Muscle layer of duodenum (tissue), 2 donors: ENCODE results near the gene LCA5L.

ENCODE experiments used
- H3K27ac ChIP-seq: one replicate; pipeline ENCODE4 v1.7.0; 2013; ENCODE audit warnings: mild to moderate bottlenecking, low read length
- H3K27me3 ChIP-seq: one replicate; pipeline ENCODE4 v1.7.0; 2013; ENCODE audit warnings: low read depth, mild to moderate bottlenecking, control low read depth, low read length
- H3K36me3 ChIP-seq, 2 donors: one replicate each; pipeline ENCODE4 v1.7.0; 2013; ENCODE audit warnings: low read length in 2 of 2, control low read depth in 1 of 2, mild to moderate bottlenecking in 1 of 2; ENCODE audit not compliant: insufficient read depth in 2 of 2, control insufficient read depth in 1 of 2
- H3K4me1 ChIP-seq, 2 donors: one replicate each; pipeline ENCODE4 v1.7.0; 2013; ENCODE audit warnings: low read length in 2 of 2, mild to moderate bottlenecking in 2 of 2, control low read depth in 1 of 2, moderate library complexity in 1 of 2; ENCODE audit not compliant: insufficient read depth in 2 of 2, control insufficient read depth in 1 of 2
- H3K4me3 ChIP-seq, 2 donors: one replicate each; pipeline ENCODE4 v1.7.0; 2013; ENCODE audit warnings: low read length in 2 of 2, low read depth in 1 of 2, mild to moderate bottlenecking in 1 of 2
- H3K9me3 ChIP-seq, 2 donors: one replicate each; pipeline ENCODE4 v1.7.0; 2013; ENCODE audit warnings: low read length in 2 of 2, control low read depth in 1 of 2, mild to moderate bottlenecking in 1 of 2; ENCODE audit not compliant: control insufficient read depth in 1 of 2
- donor health status: healthy.

The LCA5L gene

DNA sequence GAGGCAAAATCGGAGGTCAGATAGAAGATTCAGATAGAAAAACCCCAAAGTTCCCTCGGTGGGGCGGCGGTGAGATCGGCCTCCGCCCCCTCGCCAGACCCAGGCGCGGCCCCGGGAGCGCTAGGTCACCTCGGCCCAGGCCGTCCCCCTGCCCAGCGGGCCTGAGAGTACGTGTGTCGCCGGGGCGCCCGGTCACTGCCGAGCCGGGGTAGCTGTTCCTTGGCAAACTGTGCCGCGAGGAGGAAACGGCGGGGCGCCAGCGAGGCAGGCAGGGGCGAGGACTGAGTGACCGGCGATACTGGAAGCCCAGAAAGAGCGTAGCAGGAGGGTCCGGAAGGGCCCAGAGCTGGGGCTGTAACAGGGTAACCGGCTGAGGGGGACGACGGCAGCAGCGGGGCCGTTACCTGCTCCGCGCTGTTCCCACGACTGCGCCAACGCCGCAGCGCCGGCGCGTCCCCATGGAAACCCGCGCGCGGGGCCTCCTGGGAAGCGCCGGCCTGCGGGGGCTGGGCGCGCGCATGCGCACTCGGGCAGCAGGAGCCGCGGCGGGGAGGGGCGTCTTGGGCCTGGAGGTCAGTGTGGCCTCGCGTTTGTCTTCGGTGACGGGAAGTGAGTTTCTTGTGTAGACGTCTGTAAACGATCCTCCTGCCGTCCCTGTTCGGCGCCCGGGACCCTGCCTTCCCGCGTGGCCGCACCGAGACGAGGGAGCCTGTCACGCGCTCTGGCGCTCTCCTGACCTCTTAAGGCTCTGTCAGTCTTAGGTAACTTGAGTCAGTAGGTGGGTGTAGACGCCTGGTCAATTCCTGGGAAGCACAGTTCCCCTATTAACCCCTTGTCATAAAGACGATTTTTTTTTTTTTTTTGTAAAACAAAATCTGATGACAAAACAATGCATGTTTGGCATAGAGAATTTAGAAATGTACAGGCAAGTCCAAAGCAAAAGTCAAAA, at the start of gene LCA5L:
LCA5L (minus strand) TSS at position 458 of the 949 bp plus-strand sequence. CDS start 17,285 bp downstream, outside the sequence.
- no peaks in the 10 kb centered on the region for H3K27me3 ChIP-seq
- H3K9me3 ChIP-seq = no peaks in the 10 kb centered on the region
- peaks cover 0 to 5% of the 10 kb centered on the region in 2 donors for H3K4me1 ChIP-seq

DNA sequence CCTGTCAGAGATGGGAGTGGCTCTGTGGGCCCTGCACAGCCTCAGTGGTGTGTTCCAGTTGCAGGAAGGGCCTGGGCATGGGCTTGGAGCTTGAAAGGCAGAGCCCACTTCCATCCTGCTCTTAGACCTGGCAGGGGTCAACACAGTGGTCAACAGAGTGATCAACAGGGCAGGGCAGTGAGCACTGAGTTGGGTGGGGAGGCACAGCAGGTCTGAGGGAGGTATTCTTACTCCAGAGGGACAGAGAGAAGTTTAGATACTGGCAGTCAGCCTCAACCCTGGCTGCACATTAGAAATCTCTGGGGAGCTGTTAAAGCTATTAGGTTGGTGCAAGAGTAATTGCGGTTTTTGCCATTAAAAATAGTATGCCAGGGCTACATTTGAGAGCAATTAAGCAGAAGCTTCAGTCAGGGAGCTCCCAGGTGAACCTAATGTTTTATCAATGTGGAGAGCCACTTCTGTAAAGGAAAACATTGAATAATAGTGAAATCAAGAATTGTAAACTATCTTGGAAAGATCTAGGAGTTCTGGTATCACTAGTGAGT, 43.9 kb upstream of the LCA5L start:
- H3K4me1 ChIP-seq = no peaks in the 10 kb centered on the region
- H3K9me3 ChIP-seq = peaks cover 0 to 3% of the 10 kb centered on the region in 2 donors
- no peaks in the 10 kb centered on the region for H3K27me3 ChIP-seq
- H3K27ac ChIP-seq = no peak overlapping the region
- peaks cover 0 to 5% of the 10 kb centered on the region in 2 donors for H3K36me3 ChIP-seq
- H3K4me3 ChIP-seq = no peak overlapping the region

More for the DNA sequence above, at the start of gene LCA5L:
- Histone ChIP-seq H3K4me3 (peak within 1 kb of the TSS; percentile 76 to 83), H3K36me3 (no peaks in the 10 kb centered on the region), H3K27ac (peak within 1 kb of the TSS; percentile 95)

DNA sequence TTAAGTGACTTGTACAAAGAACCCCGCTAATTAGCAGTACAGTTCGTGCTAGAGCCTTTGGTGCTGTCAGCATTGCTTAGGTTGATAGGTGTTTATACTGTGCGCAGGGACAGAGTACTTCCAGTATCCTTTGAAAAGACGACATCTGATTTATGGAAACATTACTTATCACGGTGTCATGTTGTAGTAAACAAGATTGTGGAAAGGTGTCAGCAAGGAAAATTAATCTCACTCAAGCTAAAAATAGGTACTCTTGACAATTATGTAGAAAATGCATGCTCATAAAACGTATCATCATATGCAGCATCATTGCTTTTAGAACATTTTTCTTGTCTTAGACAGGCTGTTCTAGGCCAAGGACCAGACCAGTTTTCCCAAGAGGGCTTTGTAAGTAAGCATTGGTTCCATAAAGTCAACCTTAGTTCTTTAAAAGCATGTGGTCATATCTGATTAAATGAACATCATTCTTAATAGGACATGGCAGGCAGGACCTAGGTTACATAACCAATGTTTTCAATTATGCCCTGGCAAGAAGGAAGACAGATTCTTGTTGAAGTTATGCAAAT, 39.2 kb upstream of the LCA5L start:
- no peaks in the 10 kb centered on the region for H3K9me3 ChIP-seq
- H3K27ac ChIP-seq = no peak overlapping the region
- H3K27me3 ChIP-seq = no peaks in the 10 kb centered on the region
- H3K4me3 ChIP-seq = no peak overlapping the region
- peaks cover 0 to 5% of the 10 kb centered on the region in 2 donors for H3K36me3 ChIP-seq
- peaks cover 0 to 5% of the 10 kb centered on the region in 2 donors for H3K4me1 ChIP-seq

- peaks cover 0 to 5% of the 10 kb centered on the region in 2 donors for H3K36me3 ChIP-seq
- H3K27me3 ChIP-seq = no peaks in the 10 kb centered on the region
- H3K4me1 ChIP-seq = peaks cover 0 to 5% of the 10 kb centered on the region in 2 donors
- H3K4me3 ChIP-seq = no peak overlapping the region
- H3K9me3 ChIP-seq = no peaks in the 10 kb centered on the region
- H3K27ac ChIP-seq = no peak overlapping the region
Observed at GRCh38 chr21:39483917-39484316, 38.3 kb upstream of the LCA5L start.

- no peak overlapping the region for H3K27ac ChIP-seq
- no peaks in the 10 kb centered on the region for H3K27me3 ChIP-seq
- no peak overlapping the region for H3K4me3 ChIP-seq
- no peaks in the 10 kb centered on the region for H3K9me3 ChIP-seq
- no peaks in the 10 kb centered on the region for H3K36me3 ChIP-seq
- peaks cover 0 to 5% of the 10 kb centered on the region in 2 donors for H3K4me1 ChIP-seq
Observed at GRCh38 chr21:39481886-39482285, 36.3 kb upstream of the LCA5L start.

DNA sequence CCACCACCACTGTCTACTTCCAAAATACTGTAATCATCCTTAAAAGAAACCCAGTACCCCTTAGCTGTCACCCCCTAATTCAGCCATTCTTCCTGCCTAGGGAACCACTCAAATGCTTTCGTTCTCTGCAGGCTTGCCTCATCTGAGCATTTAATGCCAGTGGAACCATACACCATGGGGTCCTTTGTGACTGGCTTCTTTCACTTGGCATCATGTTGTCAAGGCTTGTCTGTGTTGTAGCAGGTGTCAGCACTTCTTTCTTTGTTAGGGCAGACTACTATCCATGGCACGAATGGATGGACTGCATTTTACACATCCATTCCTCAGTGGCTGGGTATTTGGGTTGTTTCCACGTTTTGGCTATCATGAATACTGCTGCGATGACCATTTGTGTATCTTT, 34.7 kb upstream of the LCA5L start:
- H3K27me3 ChIP-seq = no peaks in the 10 kb centered on the region
- H3K4me3 ChIP-seq = no peak overlapping the region
- H3K27ac ChIP-seq = no peak overlapping the region
- H3K36me3 ChIP-seq = peaks cover 0 to 10% of the 10 kb centered on the region in 2 donors
- H3K9me3 ChIP-seq = no peaks in the 10 kb centered on the region
- H3K4me1 ChIP-seq = peaks cover 0 to 5% of the 10 kb centered on the region in 2 donors

DNA sequence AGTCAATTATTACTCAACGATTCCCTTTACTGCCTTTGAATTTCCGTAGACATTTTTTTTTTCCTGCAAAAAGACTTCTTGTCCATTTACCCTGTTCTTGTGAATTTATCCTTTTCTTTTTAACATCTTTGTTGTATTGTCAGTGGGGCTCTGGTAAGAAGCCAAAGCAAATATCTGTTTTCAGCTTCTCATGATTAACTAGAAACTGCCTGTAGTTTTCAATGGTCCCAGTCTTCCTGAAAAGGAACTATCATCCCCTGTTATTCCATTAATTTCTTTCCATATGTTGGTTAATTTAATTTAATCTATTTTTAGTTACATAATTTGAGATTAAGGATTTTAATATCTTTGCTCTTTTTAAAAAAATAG, 34.2 kb upstream of the LCA5L start:
- no peak overlapping the region for H3K27ac ChIP-seq
- H3K36me3 ChIP-seq = peaks cover 0 to 10% of the 10 kb centered on the region in 2 donors
- H3K9me3 ChIP-seq = no peaks in the 10 kb centered on the region
- H3K4me1 ChIP-seq = peaks cover 0 to 5% of the 10 kb centered on the region in 2 donors
- H3K4me3 ChIP-seq = no peak overlapping the region
- H3K27me3 ChIP-seq = no peaks in the 10 kb centered on the region

DNA sequence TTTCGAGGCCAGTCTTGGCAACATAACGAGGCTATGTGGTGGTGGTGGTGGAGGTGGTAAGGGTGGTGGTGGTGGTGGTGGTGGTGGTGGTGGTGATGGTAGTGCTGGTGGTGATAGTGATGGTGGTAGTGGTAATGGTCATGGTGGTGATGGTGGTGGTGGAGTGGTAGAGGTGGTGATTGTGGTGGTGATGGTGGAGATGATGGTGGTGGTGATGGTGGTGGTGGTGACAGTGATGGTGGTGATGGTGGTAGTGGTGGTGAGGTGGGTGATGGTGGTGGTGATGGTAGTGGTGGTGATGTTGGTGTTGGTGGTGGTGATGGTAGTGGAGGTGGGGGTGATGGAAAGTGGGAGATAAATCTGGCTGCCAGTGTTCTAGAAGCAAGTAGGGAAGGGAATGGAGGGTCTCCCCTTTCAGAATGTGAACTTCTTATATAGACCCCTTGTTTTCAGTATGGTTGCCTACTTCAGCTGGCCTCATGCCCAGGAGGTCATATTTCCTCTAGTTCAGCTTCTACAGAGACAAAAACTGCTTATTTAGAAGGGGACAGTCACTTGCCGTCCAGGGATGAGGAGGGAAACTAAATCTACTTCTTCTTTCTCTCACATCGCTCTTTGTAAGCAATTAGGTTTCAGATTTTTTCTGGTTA, 33.7 kb upstream of the LCA5L start:
- H3K36me3 ChIP-seq = peaks cover 0 to 10% of the 10 kb centered on the region in 2 donors
- no peaks in the 10 kb centered on the region for H3K27me3 ChIP-seq
- no peak overlapping the region for H3K4me3 ChIP-seq
- peaks cover 0 to 5% of the 10 kb centered on the region in 2 donors for H3K4me1 ChIP-seq
- H3K9me3 ChIP-seq = no peaks in the 10 kb centered on the region
- H3K27ac ChIP-seq = no peak overlapping the region

DNA sequence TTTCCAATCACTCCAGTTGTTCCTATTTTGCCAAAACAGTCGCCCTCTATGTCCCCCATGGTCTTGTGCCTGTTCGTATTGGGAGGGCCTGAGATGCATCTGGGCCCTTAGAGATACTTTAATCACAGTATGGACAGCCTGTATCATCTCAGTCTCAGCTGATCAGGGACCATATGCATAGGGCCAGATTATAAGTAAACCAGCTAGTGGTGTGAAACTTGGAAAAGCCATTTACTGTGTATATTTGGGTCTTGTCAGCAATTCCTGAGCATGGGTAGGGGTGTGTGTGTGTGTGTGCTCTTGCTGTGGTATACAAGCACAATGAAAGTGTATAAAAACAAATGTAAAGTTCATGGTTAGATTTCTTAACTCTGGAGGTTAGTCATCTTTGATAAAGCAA, 29.0 kb upstream of the LCA5L start:
- Histone ChIP-seq H3K4me3 (no peak overlapping the region), H3K27ac (no peak overlapping the region), H3K36me3 (peaks cover 0 to 10% of the 10 kb centered on the region in 2 donors), H3K9me3 (no peaks in the 10 kb centered on the region), H3K4me1 (no peaks in the 10 kb centered on the region), H3K27me3 (no peaks in the 10 kb centered on the region)

DNA sequence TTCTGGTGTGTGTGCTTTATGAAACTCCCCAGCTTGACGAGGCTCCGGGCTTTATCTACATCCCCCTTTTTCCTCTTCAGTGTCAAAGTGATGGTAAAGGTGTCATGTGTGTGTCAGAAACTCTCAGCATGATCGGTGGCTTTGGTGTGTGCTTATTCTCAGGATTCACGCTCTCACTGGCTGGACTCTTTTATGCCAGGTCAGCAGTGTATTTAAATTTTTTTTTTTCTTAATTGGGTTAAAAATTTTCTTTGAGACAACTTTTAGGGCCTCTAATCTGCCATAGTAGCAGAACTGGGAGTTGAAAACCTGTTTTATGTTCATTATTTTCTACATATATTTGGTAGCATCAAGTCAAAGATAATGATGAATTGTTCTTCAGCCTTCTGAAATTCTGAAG, 27.2 kb upstream of the LCA5L start:
- no peak overlapping the region for H3K4me3 ChIP-seq
- H3K27ac ChIP-seq = no peak overlapping the region
- H3K36me3 ChIP-seq = peaks cover 0 to 10% of the 10 kb centered on the region in 2 donors
- no peaks in the 10 kb centered on the region for H3K27me3 ChIP-seq
- H3K4me1 ChIP-seq = no peaks in the 10 kb centered on the region
- no peaks in the 10 kb centered on the region for H3K9me3 ChIP-seq

DNA sequence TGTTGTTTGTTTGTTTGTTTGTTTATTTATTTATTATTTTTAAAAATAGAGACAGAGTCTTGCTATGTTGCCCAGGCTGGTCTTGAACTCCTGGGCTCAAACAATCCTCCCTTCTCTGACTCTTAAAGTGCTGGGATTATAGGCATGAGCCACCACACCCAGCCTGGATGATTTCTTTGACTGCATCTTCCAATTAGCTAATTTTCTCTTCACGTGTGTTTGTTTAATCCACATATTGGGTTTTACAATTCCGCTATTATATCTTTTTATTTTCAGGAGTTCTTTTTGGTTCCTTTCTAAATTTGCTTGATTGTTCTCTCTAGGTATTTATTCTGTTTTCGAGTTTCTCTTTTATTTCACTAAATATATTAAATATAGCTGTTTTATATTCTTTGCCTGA, 26.0 kb upstream of the LCA5L start:
- no peaks in the 10 kb centered on the region for H3K9me3 ChIP-seq
- H3K27ac ChIP-seq = no peak overlapping the region

More for the DNA sequence above, 26.0 kb upstream of the LCA5L start:
- H3K4me3 ChIP-seq = no peak overlapping the region
- peaks cover 0 to 10% of the 10 kb centered on the region in 2 donors for H3K36me3 ChIP-seq
- no peaks in the 10 kb centered on the region for H3K27me3 ChIP-seq
- no peaks in the 10 kb centered on the region for H3K4me1 ChIP-seq
